Mucosa of rectum (tissue), 2 donors: ENCODE results near the gene RARG.
A peak's percentile ranks its signal among the peaks of the same experiment; 100 is the strongest.
"Not testable (repeated sequence)": the region's sequence is repeated elsewhere in the genome, so short reads cannot be mapped to it uniquely, and the experiment has no call there.

Experiments used
- H3K27ac ChIP-seq, 2 donors: one replicate each; pipeline ENCODE4 v1.7.0; 2013; ENCODE audit warnings: inconsistent platforms in 2 of 2, low read depth in 2 of 2, low read length in 2 of 2
- H3K27me3 ChIP-seq, 2 donors: one replicate each; pipeline ENCODE4 v1.7.0; 2013; ENCODE audit warnings: low read length in 2 of 2; ENCODE audit not compliant: control insufficient read depth in 2 of 2, insufficient read depth in 2 of 2
- H3K36me3 ChIP-seq, 2 donors: one replicate each; pipeline ENCODE4 v1.7.0; 2013; ENCODE audit warnings: low read length in 2 of 2; ENCODE audit not compliant: control insufficient read depth in 2 of 2, insufficient read depth in 2 of 2
- H3K4me1 ChIP-seq, 2 donors: one replicate each; pipeline ENCODE4 v1.7.0; 2013; ENCODE audit warnings: low read length in 2 of 2, mild to moderate bottlenecking in 1 of 2; ENCODE audit not compliant: control insufficient read depth in 2 of 2, insufficient read depth in 2 of 2
- H3K4me3 ChIP-seq, 2 donors: one replicate each; pipeline ENCODE4 v1.7.0; 2013; ENCODE audit warnings: low read length in 2 of 2
- H3K9ac ChIP-seq, 2 donors: one replicate each; pipeline ENCODE4 v1.7.0; 2013; ENCODE audit warnings: low read length in 2 of 2, low read depth in 1 of 2, mild to moderate bottlenecking in 1 of 2
- H3K9me3 ChIP-seq, 2 donors: one replicate each; pipeline ENCODE4 v1.7.0; 2013; ENCODE audit warnings: low read length in 2 of 2; ENCODE audit not compliant: control insufficient read depth in 2 of 2
- donor health status: healthy.
- donor health status: Normal muscosa, but diverticular disease.

RARG gene

GRCh38 chr12:53180931-53181645, 50.9 kb downstream of the RARG start:
- H3K4me3 ChIP-seq: peak overlapping the region; percentile 87 to 92
- no peaks in the 10 kb centered on the region for H3K9me3 ChIP-seq
- peak overlapping the region; percentile 79 to 91 for H3K9ac ChIP-seq
- peaks cover 21 to 24% of the 10 kb centered on the region in 2 donors for H3K4me1 ChIP-seq
- H3K27me3 ChIP-seq: no peaks in the 10 kb centered on the region
- H3K27ac ChIP-seq: peak overlapping the region; percentile 94 to 96
- peaks cover 27 to 31% of the 10 kb centered on the region in 2 donors for H3K36me3 ChIP-seq

- Histone ChIP-seq H3K36me3 (peaks cover 19 to 24% of the 10 kb centered on the region in 2 donors), H3K4me3 (peak within 1 kb of the TSS; percentile 90 to 92), H3K9ac (peak within 1 kb of the TSS; percentile 89 to 91), H3K4me1 (peaks cover 25 to 26% of the 10 kb centered on the region in 2 donors), H3K27ac (peak within 1 kb of the TSS; percentile 94 to 96), H3K9me3 (no peaks in the 10 kb centered on the region), H3K27me3 (no peaks in the 10 kb centered on the region)
Measured at GRCh38 chr12:53180220-53180930, 51.6 kb downstream of the RARG start, which contains the start of the genes CSAD and ZNF740. CSAD (minus strand) TSS chr12:53180925; CDS start chr12:53173470, 7,455 bp downstream. ZNF740 (plus strand) TSS chr12:53180722; CDS start chr12:53181984, 1,262 bp downstream.

GRCh38 chr12:53179687-53180219, 52.3 kb downstream of the RARG start:
- Histone ChIP-seq H3K27me3 (no peaks in the 10 kb centered on the region), H3K36me3 (peaks cover 13 to 18% of the 10 kb centered on the region in 2 donors), H3K27ac (peak overlapping the region; percentile 94 to 96), H3K9me3 (no peaks in the 10 kb centered on the region), H3K9ac (peak overlapping the region; percentile 89 to 91), H3K4me1 (peaks cover 26 to 31% of the 10 kb centered on the region in 2 donors), H3K4me3 (peak overlapping the region; percentile 90 to 92)

GRCh38 chr12:53178803-53179202, 53.2 kb downstream of the RARG start:
- H3K27ac ChIP-seq, H3K27me3 ChIP-seq, H3K4me3 ChIP-seq, H3K9ac ChIP-seq, H3K9me3 ChIP-seq: not testable (repeated sequence)
- peaks cover 8 to 12% of the 10 kb centered on the region in 2 donors for H3K36me3 ChIP-seq
- H3K4me1 ChIP-seq: peaks cover 26 to 31% of the 10 kb centered on the region in 2 donors

- H3K27ac ChIP-seq, H3K4me3 ChIP-seq, H3K27me3 ChIP-seq, H3K36me3 ChIP-seq, H3K9me3 ChIP-seq, H3K9ac ChIP-seq: not testable (repeated sequence)
- peaks cover 21 to 24% of the 10 kb centered on the region in 2 donors for H3K4me1 ChIP-seq
Measured at GRCh38 chr12:53177447-53177846, 54.6 kb downstream of the RARG start.

- Histone ChIP-seq H3K4me1 (peaks cover 14 to 17% of the 10 kb centered on the region in 2 donors), H3K9me3 (no peaks in the 10 kb centered on the region), H3K9ac (no peak overlapping the region), H3K4me3 (no peak overlapping the region), H3K27ac (no peak overlapping the region), H3K27me3 (no peaks in the 10 kb centered on the region), H3K36me3 (peaks cover 0 to under 1% of the 10 kb centered on the region in 2 donors)
Measured at GRCh38 chr12:53176750-53177149, 55.3 kb downstream of the RARG start.

GRCh38 chr12:53174881-53175491, 57.0 kb downstream of the RARG start:
- H3K27me3 ChIP-seq: no peaks in the 10 kb centered on the region
- H3K9me3 ChIP-seq: no peaks in the 10 kb centered on the region
- peaks cover 4% of the 10 kb centered on the region in 2 donors for H3K36me3 ChIP-seq
- H3K27ac ChIP-seq: peak overlapping the region in 1 of 2 donors; percentile 56
- peaks cover 8 to 11% of the 10 kb centered on the region in 2 donors for H3K4me1 ChIP-seq
- H3K4me3 ChIP-seq: no peak overlapping the region
- H3K9ac ChIP-seq: peak overlapping the region; percentile 3 to 41

GRCh38 chr12:53173085-53173715, 58.8 kb downstream of the RARG start:
- H3K27ac ChIP-seq: no peak overlapping the region
- no peaks in the 10 kb centered on the region for H3K27me3 ChIP-seq
- no peaks in the 10 kb centered on the region for H3K9me3 ChIP-seq
- peaks cover 5 to 8% of the 10 kb centered on the region in 2 donors for H3K4me1 ChIP-seq
- H3K36me3 ChIP-seq: peaks cover 5% of the 10 kb centered on the region in 2 donors
- no peak overlapping the region for H3K9ac ChIP-seq
- H3K4me3 ChIP-seq: no peak overlapping the region

GRCh38 chr12:53172352-53172751, 59.7 kb downstream of the RARG start:
- no peaks in the 10 kb centered on the region for H3K27me3 ChIP-seq
- no peak overlapping the region for H3K27ac ChIP-seq
- no peak overlapping the region for H3K4me3 ChIP-seq
- H3K36me3 ChIP-seq: peaks cover 5% of the 10 kb centered on the region in 2 donors
- peaks cover 5 to 8% of the 10 kb centered on the region in 2 donors for H3K4me1 ChIP-seq
- no peaks in the 10 kb centered on the region for H3K9me3 ChIP-seq
- no peak overlapping the region for H3K9ac ChIP-seq
